ENCODE data around the gene NHS.

- TF ChIP-seq, protein P1, sequence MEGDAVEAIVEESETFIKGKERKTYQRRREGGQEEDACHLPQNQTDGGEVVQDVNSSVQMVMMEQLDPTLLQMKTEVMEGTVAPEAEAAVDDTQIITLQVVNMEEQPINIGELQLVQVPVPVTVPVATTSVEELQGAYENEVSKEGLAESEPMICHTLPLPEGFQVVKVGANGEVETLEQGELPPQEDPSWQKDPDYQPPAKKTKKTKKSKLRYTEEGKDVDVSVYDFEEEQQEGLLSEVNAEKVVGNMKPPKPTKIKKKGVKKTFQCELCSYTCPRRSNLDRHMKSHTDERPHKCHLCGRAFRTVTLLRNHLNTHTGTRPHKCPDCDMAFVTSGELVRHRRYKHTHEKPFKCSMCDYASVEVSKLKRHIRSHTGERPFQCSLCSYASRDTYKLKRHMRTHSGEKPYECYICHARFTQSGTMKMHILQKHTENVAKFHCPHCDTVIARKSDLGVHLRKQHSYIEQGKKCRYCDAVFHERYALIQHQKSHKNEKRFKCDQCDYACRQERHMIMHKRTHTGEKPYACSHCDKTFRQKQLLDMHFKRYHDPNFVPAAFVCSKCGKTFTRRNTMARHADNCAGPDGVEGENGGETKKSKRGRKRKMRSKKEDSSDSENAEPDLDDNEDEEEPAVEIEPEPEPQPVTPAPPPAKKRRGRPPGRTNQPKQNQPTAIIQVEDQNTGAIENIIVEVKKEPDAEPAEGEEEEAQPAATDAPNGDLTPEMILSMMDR (IDR thresholded peaks at IDR 0.05; ENCODE audit: borderline replicate concordance, extremely low read depth, low read length, poor library complexity, severe bottlenecking): no peak
- no peak for TF ChIP-seq EZH2 (IDR thresholded peaks at IDR 0.05; ENCODE audit: borderline replicate concordance, low read depth, low read length, severe bottlenecking)
These were observed 67.9 kb downstream of the NHS start for GRCh38 chrX:17442898-17443297.
